GF-D8 (cell line): Measurements from ENCODE around the gene CALCOCO1.
A peak's percentile ranks its signal among the peaks of the same experiment; 100 is the strongest.
"Not testable (repeated sequence)": the region's sequence is repeated elsewhere in the genome, so short reads cannot be mapped to it uniquely, and the experiment has no call there.

Experiments used
- DNase-seq: peaks from one replicate; lab custom pipeline; 2025; lab: John Stamatoyannopoulos, UW

Gene CALCOCO1

DNA sequence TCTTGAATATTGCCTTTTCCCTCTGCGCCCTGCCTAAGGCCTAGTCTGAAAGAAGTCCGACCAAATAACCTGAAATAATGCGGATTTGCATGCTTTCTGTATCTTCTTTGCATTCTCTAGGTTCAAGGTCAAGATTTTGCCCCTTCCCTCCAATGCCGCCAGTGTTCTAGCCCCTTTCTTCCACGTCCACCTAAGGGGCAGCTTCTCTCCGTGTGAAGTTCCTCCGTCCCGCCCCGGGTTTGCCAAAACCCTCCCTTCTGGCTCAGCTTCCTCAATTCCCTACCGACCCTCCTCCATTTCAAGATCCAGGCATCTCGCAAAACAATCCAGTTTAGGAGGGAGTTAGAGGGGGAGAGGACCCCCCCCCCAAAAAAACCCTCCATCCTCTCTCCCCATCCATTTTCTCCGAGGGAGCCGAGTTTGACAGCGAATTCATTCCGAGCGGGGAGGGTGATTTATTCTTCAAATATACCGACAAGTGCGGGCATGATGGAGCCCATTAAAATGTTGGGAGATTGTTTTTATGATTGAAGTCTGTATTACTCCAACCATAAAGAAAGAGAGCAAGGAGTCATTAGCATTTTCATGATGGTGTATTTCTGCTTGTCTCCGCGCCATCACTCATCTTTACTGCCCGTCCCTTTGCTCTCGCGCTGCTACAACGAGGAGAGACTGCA is 30.5 kb downstream of the CALCOCO1 start:
- no peak for DNase-seq

DNA sequence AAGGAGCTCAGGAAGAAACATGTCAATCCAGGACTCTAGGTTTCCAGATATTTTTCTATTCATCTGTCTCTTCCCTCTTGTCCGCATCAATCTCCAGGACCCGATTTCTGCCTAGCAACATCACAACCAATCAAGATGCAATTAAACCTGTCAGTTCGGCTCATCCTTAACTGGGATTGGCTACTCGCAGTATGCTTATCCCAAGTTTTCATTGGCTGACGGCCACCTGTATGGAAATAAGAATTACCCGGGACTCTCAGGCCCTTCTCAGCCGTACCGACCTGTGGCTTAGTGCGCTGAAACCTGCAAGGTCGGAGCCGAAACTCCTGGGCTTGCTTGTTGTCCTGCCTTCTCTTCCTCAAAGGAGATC is 31.0 kb downstream of the CALCOCO1 start:
- DNase-seq: no peak

DNA sequence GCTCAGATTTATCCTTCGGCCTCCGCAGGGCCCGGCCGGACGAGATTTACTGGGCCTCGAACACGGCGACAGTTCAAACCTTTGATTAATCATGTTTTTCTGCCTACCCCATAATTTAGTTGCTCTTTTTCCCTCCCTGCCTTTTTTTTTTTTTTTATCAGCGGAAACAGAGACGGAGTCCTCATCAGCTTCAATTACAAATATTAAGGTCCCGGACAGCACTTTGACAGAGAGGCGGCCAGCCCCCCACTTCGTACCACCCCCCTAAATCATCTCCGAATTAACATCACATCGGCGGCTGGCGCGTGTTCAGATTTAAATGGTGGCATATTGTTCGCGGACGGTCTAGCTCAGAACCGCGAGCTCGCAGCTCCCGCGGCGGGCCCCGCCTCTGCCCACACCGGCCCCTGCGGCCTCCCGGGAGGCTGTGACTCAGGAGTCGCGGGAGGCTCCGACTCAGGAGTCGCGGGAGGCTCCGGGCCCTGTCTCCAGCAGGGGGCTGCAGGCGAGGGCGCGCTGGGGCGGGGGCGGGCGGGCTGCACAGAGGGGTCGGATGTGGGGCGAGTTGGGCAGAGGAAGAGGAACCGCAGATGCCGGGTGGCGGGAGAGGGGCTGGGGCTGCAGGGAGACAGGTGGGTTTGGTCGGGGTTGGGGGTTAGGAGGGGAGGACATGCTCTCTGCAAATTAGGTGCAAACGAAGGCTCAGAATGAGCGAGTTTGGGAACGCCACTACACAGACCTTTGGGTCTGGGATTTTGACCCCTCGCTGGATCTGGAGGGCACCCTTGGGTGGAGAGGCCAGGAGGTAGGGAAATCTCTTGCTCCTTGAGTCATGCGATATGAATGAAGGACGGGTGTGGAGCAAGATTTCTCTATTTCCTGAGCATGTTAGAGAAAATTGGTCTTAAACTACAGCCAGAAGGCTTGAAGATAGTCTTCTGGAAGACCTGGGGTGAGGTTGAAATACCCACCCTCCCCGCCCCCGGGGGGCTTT is 31.8 kb downstream of the CALCOCO1 start:
- DNase-seq: no peak

DNA sequence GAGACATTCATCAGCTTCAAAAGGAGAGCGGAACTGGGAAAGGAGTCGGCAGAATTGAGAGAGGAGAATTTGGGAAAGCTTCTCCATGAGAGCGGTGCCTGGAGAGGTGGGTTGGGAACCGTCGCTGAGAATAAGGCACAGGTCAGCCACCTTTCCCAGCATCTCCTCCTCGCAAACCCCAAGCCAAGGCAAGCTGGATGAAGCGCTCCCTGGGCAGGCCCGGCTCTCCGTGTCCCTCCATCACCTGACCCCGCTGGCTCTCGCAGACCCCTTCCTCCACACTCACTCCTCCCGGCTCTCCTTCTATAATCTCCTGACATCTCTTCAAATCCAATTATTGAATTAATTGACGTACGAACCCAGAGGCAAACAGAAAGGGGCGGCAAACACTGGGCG is 32.5 kb downstream of the CALCOCO1 start:
- DNase-seq: no peak

DNA sequence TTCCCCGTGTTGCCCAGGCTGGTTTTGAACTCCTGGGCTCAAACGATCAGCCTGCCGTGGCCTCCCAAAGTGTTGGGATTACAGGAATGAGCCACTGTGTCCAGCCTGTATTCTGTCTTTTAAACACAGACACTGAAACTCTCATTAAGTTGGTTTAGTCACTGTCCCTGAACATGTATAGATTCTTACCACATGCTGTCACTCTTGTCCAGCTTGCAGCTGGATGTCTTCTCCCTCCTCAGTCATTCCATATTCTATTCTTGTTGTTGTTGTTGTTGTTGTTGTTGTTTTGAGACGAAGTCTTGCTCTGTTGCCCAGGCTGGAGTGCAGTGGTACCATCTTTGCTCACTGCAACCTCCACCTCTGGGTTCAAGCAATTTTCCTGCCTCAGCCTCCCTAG is 39.1 kb downstream of the CALCOCO1 start:
- DNase-seq: no peak

DNA sequence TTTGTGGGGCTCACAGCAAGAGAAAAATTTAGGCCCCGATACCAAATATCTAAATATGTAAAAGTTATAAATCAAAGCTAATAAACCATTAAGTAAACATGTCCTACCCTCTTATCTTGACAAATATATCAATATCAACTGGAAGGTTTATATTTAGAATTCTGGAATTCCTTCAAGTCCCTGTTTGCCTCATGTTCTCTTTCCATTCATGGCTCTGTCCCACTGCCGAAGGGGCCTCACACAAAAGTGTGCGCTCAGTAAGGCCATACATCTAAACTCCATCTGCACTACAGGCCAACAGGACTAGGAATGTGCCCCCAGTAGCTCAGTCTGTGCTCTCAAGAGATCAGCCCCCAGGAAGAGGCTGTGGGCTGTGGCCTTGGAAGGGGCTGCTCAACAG is 40.8 kb downstream of the CALCOCO1 start:
- no peak for DNase-seq

DNA sequence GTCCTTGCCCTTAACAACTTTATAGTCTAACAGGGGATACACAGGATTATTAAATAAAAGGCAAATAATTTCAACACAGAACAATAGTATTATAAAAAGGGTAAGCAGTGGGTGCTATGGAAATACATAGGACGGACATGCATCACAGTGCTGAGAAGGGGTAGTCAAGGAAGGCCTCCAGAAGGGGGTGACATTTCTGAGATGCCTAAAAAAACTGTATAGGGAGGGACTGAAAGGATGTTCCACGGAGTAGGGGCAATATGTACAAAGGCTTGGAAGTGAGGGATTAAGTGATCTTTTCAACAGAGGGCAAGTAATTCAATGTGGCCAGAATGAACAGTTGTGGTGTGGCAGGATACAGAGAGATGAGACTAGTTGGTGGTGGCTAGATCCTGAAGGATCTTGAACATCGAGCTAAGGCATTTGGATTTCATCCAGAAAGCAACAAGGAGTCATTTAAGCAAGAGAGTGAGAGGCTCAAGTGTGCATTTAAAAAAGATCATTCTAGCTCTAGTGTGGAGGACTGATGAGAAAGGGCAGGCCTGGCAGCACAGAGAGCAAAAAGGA is 42.5 kb downstream of the CALCOCO1 start:
- DNase-seq: no peak

DNA sequence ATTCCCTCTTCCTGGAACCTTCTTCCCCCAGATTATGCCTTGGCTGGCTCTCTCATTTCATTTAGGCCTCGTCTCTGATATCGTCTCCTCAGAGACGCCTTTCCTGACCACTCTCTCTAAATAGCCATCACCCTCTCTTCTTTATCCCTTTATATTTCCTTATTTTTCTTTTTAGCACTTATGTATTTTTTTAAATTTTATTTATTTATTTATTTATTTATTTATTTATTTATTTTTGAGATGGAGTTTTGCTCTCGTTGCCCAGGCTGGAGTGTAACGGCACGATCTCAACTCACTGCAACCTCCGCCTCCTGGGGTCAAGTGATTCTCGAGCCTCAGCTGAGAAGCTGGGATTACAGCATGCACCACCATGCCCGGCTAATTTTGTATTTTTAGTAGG is 43.3 kb downstream of the CALCOCO1 start:
- DNase-seq: no peak

DNA sequence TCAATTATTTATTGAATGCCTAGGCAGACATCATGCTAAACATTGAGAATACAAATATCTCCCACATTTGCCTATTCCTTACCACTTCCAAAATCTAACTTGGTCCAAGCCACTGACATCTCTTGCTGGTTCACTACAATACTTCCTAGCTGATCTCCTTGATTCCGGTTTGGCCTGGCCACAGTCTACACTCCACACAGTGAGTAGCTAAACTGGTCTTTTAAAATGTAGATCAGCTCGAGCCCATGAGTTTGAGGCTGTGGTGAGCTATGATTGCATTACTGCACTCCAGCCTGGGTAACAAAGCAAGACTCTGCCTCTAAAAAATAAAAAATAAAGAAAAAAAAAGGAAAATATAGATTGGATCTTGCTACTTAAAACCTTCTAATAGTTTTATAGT is 43.8 kb downstream of the CALCOCO1 start:
- DNase-seq: no peak

DNA sequence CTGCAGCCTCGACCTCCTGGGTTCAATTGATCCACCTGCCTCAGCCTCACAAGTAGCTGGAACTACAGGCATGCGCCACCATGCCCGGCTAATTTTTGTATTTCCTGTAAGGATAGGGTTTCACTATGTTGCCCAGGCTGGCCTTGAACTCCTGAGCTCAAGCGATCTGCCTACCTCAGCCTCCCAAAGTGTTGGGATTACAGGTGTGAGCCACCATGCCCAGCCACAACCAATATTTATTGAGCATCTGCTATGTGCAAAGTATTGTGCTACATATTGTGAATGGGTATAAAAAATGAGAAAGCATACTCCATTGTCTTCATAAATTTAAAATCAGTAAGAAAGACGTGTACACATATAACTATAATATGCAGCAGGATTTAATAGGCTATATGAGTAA is 47.2 kb downstream of the CALCOCO1 start:
- DNase-seq: not testable (repeated sequence)

DNA sequence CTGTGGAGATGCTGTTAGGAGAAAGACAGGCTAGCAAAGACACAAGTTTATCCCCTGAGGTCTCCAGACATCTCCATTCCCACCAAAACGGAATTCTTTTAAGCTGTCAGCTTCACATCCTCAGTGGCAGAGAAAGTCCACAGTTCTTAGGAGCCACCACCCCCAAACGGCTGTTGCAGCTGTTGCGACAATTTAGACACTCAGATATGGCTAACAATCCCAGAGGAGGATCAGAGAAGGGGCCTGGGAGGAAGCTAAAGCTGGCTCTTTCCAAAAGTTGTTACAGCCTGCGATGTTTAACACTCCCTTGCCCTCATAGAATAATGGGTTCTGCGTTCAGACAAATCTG is 49.5 kb downstream of the CALCOCO1 start:
- DNase-seq: no peak

DNA sequence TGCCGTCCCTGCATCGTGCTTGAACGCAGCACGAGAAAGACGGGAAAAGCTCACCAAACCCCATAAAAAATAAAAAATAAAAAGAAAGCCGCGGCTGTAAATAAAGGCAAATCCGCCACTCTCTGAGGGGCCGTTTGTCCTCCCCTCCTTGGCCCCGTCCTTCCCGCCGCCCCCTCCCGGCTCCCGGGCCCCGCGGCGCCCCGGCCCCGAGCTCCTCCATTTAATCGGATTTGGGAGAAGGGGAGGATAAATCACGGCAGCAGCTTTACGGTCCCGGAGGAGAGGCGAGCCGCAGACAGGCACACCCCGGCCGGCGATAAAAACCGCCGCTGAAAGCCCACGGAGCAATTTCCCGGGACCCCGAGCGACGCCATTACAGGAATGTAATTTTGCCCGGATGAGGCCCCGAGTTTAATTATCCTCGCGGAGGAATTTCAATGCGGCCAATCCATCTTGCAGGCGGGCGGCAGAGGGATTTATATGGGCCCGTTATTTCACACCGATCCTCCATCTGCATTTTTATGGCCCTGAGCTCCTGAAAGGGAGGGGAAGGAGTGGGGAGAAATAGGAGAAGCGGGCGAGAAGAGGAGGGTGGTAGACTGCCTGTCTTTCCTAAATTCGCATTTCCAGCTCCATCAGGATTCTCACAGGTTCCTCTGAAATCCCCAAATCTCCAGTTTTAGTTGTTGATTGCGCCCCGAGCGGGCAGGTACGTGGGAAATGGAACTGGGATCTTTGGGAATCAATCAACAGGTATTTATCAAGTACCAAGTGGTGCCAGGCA is 50.0 kb downstream of the CALCOCO1 start:
- no peak for DNase-seq

DNA sequence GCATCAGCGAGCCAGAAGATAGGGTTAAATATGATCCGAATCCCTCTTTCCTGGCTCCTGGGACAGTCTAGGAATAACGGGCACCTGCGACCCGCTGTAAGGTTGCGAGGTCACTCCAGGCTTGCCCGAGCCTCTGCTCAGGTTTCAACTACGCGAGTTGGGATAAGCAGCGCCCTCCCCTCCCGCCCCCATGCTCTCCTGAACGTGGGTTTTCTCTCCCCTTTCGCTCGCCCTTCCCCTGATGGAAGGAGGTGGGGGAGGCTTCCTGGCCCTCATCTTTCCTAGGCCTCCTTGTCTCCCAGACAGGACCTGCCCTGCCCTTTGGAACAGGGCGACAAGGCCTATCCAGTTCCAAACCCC is 50.6 kb downstream of the CALCOCO1 start:
- no peak for DNase-seq

DNA sequence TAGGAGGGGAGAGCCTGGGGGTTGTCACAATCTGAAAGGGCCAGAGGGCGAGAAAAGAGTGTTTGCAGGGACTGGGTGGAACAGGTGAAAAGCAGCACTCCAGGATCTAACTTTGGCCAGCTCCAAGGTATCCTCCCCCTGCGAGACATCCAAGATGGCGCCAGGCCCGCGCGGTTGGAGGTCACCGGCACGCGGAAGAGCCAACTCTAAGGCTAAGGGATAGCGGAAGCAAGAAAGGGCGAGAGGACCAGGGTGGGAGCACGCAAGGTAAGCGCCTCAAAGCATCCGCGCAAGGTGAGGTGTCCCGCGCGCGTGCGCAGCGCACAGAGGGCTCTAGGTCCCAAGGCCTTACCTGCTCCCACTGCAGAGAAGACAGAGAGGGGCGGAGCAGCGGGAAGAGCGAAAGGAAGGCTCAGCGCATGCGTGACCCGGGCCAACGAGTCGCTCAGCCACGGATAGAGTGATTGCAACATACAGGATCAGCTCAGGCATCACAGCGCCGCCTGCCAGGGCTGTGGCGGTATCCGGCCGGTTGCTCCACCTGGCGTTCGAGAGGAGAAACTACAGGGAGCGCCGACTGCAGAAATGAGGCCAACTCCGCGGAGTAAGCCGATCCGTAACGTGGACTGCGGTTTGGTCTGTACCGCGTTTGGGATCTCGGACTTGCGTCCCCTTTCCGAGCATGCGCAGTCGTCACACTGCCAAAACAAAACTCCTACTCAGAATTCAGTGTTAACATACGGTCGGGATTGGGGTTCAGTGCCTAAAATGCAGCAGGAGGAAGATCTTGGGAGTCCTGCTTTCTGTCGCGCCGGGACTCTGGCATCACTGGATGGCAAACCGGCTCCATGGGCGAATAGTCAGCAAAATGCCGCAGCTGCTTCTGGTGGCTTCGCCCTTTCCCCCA is 51.3 kb downstream of the CALCOCO1 start, which contains the start of gene ATP5MC2:
ATP5MC2 (minus strand) TSS at position 383 of the 907 bp plus-strand sequence. CDS start 3,469 bp downstream, outside the sequence.
- DNase-seq: peak; percentile 97

DNA sequence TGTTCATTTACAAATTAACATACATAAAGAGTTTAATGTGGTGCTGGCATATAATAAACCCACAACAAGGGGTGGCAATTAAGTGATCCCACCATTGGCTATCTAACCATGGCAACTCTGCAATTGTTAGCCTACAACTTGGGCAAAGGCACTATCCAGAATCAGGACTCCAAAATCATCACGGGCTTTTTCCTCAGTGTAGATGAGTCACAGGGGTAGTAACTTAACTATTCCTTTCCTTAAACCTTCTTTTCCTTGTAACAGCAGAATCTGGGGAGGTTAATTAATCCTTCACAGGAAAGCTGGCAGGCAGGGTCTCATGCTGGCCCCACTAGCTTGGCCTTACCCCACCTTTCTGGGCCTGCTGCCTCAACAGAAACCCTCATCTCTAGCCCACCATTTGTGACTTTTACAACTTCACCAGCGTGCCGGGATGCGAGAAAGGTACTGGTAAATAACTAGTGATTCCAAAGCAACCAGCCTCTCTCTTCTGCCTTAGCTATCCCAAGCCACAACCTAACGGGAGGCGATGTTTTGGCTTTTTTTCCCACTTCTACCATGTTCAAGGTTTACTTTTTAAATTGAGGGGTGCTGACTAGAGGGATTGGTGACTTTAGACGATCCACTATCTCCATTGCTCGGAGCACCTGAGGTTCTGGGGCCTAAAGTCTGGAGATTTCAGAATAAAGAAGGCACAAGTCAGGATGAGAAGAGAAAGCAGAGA is 52.1 kb downstream of the CALCOCO1 start:
- no peak for DNase-seq

DNA sequence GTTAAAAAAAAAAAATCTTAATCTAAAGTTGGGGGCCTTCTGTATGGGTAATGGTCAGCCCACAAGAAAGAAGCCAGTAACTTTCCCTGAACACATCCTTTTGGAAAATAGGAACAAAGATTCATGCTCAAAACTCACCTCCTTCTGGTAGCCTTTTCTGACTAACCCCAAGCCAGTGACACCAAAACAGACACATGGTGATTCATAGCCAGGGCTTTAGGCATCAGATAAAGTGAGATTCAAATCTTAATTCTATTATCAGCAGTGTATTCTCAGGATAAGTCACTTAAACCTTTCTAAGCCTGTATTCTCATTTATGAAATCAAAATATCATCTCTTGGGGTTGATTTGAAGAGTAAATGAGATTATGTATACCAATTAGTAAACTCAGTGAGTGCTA is 56.3 kb downstream of the CALCOCO1 start:
- DNase-seq: no peak

DNA sequence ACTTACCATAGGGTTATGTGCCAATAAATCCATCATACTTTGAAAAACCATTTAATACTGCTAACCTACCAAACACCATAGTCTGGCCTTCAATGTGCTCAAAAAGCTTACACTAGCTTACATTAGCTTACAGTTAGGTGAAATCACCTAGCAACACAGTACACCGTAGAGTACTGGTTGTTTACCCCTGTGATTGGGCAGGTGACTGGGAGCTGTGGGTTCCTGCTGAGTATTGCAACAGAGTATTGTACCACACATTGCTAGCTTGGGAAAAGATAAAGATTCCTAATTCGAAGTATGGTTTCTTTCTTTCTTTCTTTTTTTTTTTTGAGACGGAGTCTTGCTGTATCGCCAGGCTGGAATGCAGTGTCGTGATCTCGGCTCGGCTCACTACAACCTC is 56.9 kb downstream of the CALCOCO1 start:
- no peak for DNase-seq

DNA sequence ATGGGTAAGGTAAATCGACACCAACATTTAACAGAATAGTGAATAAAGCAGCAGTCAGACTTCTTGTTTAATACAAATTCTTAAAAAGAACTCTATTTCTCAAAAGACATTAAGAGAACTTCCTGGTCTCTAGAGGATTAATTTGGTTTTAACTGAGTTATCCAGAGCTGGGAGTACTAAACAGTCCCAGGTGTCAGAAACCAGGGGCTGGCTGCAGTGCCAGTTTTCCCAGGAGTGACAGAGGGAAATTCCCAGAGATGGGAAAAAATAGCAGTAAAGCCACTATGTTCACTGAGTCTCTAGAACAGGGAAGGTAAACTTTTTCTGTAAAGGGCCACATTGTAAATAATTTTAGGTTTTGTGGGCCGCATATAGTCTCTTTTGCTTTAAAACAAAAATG is 60.2 kb downstream of the CALCOCO1 start:
- DNase-seq: no peak

DNA sequence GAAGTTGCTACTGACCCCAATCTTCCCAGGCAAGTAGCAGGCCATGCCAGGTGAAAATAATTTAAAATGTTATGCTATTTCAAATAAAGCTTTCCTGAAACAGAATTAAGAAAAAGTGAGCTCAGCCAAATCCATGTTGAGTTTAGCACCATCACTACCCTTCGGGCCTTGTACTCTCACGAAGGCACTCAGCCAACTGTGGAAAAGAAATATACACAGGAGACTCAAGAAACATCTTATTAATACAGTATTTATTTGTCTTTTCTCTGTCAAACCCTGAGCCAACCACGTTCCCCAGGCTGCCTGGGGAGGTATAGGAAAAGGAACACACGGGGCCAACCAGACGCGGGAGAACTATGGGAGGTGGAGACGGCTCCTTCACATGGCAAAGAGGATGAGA is 62.3 kb downstream of the CALCOCO1 start:
- no peak for DNase-seq

DNA sequence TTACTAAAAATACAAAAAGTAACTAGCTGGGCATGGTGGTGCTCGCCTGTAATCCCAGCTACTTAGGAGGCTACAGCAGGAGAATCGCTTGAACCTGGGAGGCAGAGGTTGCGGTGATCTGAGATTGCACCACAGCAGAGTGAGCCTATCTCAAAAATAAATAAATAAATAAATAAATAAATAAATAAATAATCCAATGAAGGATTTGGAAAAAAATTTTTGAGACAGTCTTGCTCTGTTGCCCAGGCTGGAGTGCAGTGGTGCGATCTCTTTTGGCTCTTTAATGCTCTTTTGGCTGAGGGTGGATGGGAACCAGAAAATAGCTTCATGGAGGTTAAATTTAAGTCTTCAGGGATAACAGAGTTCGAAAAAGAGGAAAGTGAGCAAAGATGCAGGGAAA is 63.1 kb downstream of the CALCOCO1 start:
- no peak for DNase-seq

DNA sequence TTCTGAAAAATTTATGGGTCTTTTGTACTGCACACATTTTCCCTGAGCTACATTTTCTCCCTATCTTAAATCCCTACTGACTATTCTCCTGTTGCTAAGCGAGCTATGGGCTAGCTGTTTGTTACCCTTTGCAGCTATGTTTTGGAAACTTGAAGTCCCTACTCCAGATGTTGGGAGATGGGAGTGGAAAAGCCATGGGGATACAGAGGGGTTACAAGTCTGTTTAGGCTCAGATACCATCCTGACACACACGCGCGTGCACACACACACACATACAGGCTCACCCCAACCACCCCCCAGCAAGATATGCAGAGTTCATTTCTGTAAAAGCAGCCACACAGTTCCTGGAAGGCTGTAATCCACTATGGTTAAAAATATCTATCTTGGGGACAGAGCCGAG is 67.2 kb downstream of the CALCOCO1 start:
- DNase-seq: no peak
